ENCODE results near the gene MEIKIN. TPM values are rescaled to one million over a fixed set of nuclear protein-coding genes. Genes with fewer than 3 reads are reported as not detected.

Gene MEIKIN
- total and polyA plus RNA-seq, 2 of the 13 experiments (the other 11 are each of a cell fraction or from before 2014, with no cell fraction given) = not detected

- TF ChIP-seq DZIP1 (CRISPR knock-in tag; IDR thresholded peaks at IDR 0.05) (peak; percentile 72; the same call in 1 of the 2 replicates), DR1 (CRISPR knock-in tag; IDR thresholded peaks at IDR 0.05) (peak; percentile 90), ZNF430 (CRISPR knock-in tag; IDR thresholded peaks at IDR 0.05) (peak; percentile 92), GTF2F1 (IDR thresholded peaks at IDR 0.05; ENCODE audit: low read length) (0 out of 2 replicates have a peak, but pooled peaks have one; percentile 48), TRIM24 (CRISPR knock-in tag; IDR thresholded peaks at IDR 0.05) (no peak), ZNF383 (CRISPR knock-in tag; IDR thresholded peaks at IDR 0.05; ENCODE audit: borderline replicate concordance) (0 out of 2 replicates have a peak, but pooled peaks have one; percentile 74), MLLT10 (CRISPR knock-in tag; IDR thresholded peaks at IDR 0.05) (no peak), CC2D1A (CRISPR knock-in tag; IDR thresholded peaks at IDR 0.05) (no peak), KDM5A (IDR thresholded peaks at IDR 0.05; ENCODE audit: borderline replicate concordance, low read length) (0 out of 2 replicates have a peak, but pooled peaks have one; percentile 10), ZNF180 (CRISPR knock-in tag; IDR thresholded peaks at IDR 0.05; ENCODE audit: borderline replicate concordance, low read depth) (no peak), TERF1 (CRISPR knock-in tag; IDR thresholded peaks at IDR 0.05) (no peak), IKZF4 (CRISPR knock-in tag; IDR thresholded peaks at IDR 0.05; ENCODE audit: borderline replicate concordance, low read depth, not compliant biosample characterization) (peak; percentile 91), ZNF709 (CRISPR knock-in tag; IDR thresholded peaks at IDR 0.05) (peak; percentile 76), ZNF124 (CRISPR knock-in tag; IDR thresholded peaks at IDR 0.05) (peak; percentile 55; the same call in 1 of the 2 replicates), ZNF567 (CRISPR knock-in tag; IDR thresholded peaks at IDR 0.05; ENCODE audit: borderline replicate concordance) (no peak), POLR2A (IDR thresholded peaks at IDR 0.05; ENCODE audit: insufficient read depth in 1 of 2, low read depth in 2 of 2, low read length in 2 of 2) (peak; percentile 99), KLF6 (CRISPR knock-in tag; IDR thresholded peaks at IDR 0.05) (peak; percentile 81), ZNF234 (CRISPR knock-in tag; conservative IDR thresholded peaks at IDR 0.05) (peak; percentile 33; the same call in 1 of the 2 replicates), ETS1 (CRISPR knock-in tag; IDR thresholded peaks at IDR 0.05) (no peak), ZNF569 (CRISPR knock-in tag; IDR thresholded peaks at IDR 0.05; ENCODE audit: borderline replicate concordance) (peak; percentile 79; the same call in 1 of the 2 replicates), GRHL1 (CRISPR knock-in tag; conservative IDR thresholded peaks at IDR 0.05) (no peak), RORA (CRISPR knock-in tag; IDR thresholded peaks at IDR 0.05) (no peak), ZFP82 (CRISPR knock-in tag; IDR thresholded peaks at IDR 0.05; ENCODE audit: borderline replicate concordance) (peak; percentile 97)
These were observed 148.4 kb downstream of the MEIKIN start, which contains the start of gene FNIP1 (continued) for GRCh38 chr5:131796793-131797693.
